HCT116 (cell line): ENCODE measurements around the gene CTTNBP2. TPM values are rescaled to one million over a fixed set of nuclear protein-coding genes. Genes with fewer than 3 reads are reported as not detected.

ENCODE experiments used
- ATAC-seq: fragments of 200-7000 bp; cut with Tn5 transposase; 2 replicates; pipeline ENCODE4 v1.9.1; 2020; ENCODE audit warnings: mild to moderate bottlenecking, moderate library complexity
- BruUV-seq: library from RNA; stranded (reverse); fragments of 400-500 nt; replicated peaks from 2 replicates; lab custom pipeline; 2021; lab: Mats Ljungman, UMichigan
- CTCF ChIA-PET: fragments of 300-600 bp; sonication (Branson Sonifier 250); formaldehyde crosslinking; loops from one replicate; lab custom pipeline; 2021; ENCODE audit warnings: antibody characterized with exemption; lab: Charles Lee
- POLR2A ChIA-PET: fragments of 300-600, 350-600 bp; sonication (Branson Sonifier 250); formaldehyde crosslinking; loops from one replicate; lab custom pipeline; 2021; ENCODE audit warnings: antibody characterized with exemption; lab: Charles Lee
- RAD21 ChIA-PET, 2 experiments: fragments of 300-600 bp; sonication (Branson Sonifier 250); formaldehyde crosslinking; loops; one replicate each; lab custom pipeline; 2023; ENCODE audit warnings: low total read pairs in 2 of 2; ENCODE audit not compliant: uncharacterized antibody in 2 of 2, unreplicated experiment in 2 of 2, low non-redundant PET in 1 of 2; lab: Charles Lee
- DNase-seq: peaks from one replicate; pipeline ENCODE4 v3.0.0-alpha.2; 2010; ENCODE audit warnings: low read depth, low spot score
- H2AFZ ChIP-seq: fragments of 200-600 bp; shearing (Covaris generic), sonication (generic); 2 replicates; pipeline ENCODE4 v1.6.1; 2017; ENCODE audit warnings: low read depth, mixed run types, mixed read lengths, antibody characterized with exemption, low read length; ENCODE audit not compliant: poor library complexity, severe bottlenecking
- H3K27ac ChIP-seq: 2 replicates; pipeline ENCODE4 v1.5.1; 2012; ENCODE audit warnings: low read depth, low read length
- H3K27me3 ChIP-seq: fragments of 200-600 bp; sonication (generic); 2 replicates; pipeline ENCODE4 v1.6.1; 2016; ENCODE audit warnings: mixed run types, low read length, mixed read lengths; ENCODE audit not compliant: insufficient read depth
- H3K36me3 ChIP-seq, 2 experiments: fragments of 200-500 bp in 1 of 2; fragments of 200-600 bp in 1 of 2; sonication (Bioruptor generic) in 1 of 2; sonication (generic) in 1 of 2; 2 replicates each; pipeline versions ENCODE4 v1.5.1 to v1.6.1; 2014 to 2016; ENCODE audit warnings: low read length in 2 of 2, inconsistent platforms in 1 of 2, mixed read lengths in 1 of 2, mixed run types in 1 of 2; ENCODE audit not compliant: insufficient read depth in 2 of 2, control insufficient read depth in 1 of 2
- H3K4me1 ChIP-seq, 2 experiments: fragments of 200-600 bp in 1 of 2; sonication (generic) in 1 of 2; 2 replicates each; pipeline versions ENCODE4 v1.5.1 to v1.6.1; 2012 to 2017; ENCODE audit warnings: low read length in 2 of 2, inconsistent platforms in 1 of 2, mild to moderate bottlenecking in 1 of 2, mixed read lengths in 1 of 2, mixed run types in 1 of 2, moderate library complexity in 1 of 2; ENCODE audit not compliant: insufficient read depth in 2 of 2, control insufficient read depth in 1 of 2
- H3K4me2 ChIP-seq: fragments of 200-600 bp; sonication (generic); 2 replicates; pipeline ENCODE4 v1.6.1; 2017; ENCODE audit warnings: mixed run types, low read length, mixed read lengths
- H3K4me3 ChIP-seq, 2 experiments: fragments of 200-600 bp in 1 of 2; sonication (generic) in 1 of 2; replicated peaks in 1 of 2; 2 replicates each; pipeline ENCODE4 v1.5.1; 2011 to 2016; ENCODE audit warnings: low read length in 2 of 2, control low read depth in 1 of 2, low read depth in 1 of 2, mild to moderate bottlenecking in 1 of 2, mixed read lengths in 1 of 2, mixed run types in 1 of 2
- H3K79me2 ChIP-seq: fragments of 200-600 bp; sonication (generic); 2 replicates; pipeline ENCODE4 v1.6.1; 2017; ENCODE audit warnings: mild to moderate bottlenecking, mixed run types, low read length, moderate library complexity, mixed read lengths; ENCODE audit not compliant: insufficient read depth
- H3K9ac ChIP-seq: fragments of 200-600 bp; sonication (generic); 2 replicates; pipeline ENCODE4 v1.6.1; 2016; ENCODE audit warnings: low read length, mixed read lengths
- H3K9me2 ChIP-seq: fragments of 200-600 bp; sonication (generic), shearing (Covaris generic); 2 replicates; pipeline ENCODE4 v1.6.1; 2017; ENCODE audit warnings: mixed run types, mild to moderate bottlenecking, moderate library complexity; ENCODE audit not compliant: insufficient read depth
- H3K9me3 ChIP-seq, 2 experiments: fragments of 200-500 bp in 1 of 2; fragments of 200-600 bp in 1 of 2; sonication (Bioruptor generic) in 1 of 2; sonication (generic) in 1 of 2; 2 replicates each; pipeline ENCODE4 v1.6.1; 2014 to 2017; ENCODE audit warnings: low read length in 2 of 2, mixed read lengths in 2 of 2, inconsistent platforms in 1 of 2, low read depth in 1 of 2, mild to moderate bottlenecking in 1 of 2, mixed run types in 1 of 2, moderate library complexity in 1 of 2; ENCODE audit not compliant: control insufficient read depth in 1 of 2, insufficient read depth in 1 of 2
- H4K20me1 ChIP-seq: fragments of 200-600 bp; sonication (generic), shearing (Covaris generic); 2 replicates; pipeline ENCODE4 v1.6.1; 2017; ENCODE audit warnings: mixed run types, mild to moderate bottlenecking, moderate library complexity; ENCODE audit not compliant: insufficient read depth
- EGR1 ChIP-seq: IDR thresholded peaks from 2 replicates; pipeline ENCODE4 v1.6.1; 2012; ENCODE audit warnings: low read depth
- EZH2phosphoT487 ChIP-seq: fragments of 200-600 bp; IDR thresholded peaks from 2 replicates; pipeline ENCODE4 v1.6.1; 2018; ENCODE audit warnings: antibody characterized with exemption, borderline replicate concordance
- FOSL1 ChIP-seq: IDR thresholded peaks from 2 replicates; pipeline ENCODE4 v1.6.1; 2012; ENCODE audit warnings: low read depth
- JUND ChIP-seq: IDR thresholded peaks from 2 replicates; pipeline ENCODE4 v1.6.1; 2012
- RAD21 ChIP-seq: IDR thresholded peaks from 2 replicates; pipeline ENCODE4 v1.6.1; 2012; ENCODE audit warnings: low read depth, mild to moderate bottlenecking
- SP1 ChIP-seq: IDR thresholded peaks from 2 replicates; pipeline ENCODE4 v1.6.1; 2012; ENCODE audit warnings: low read depth
- TCF7L2 ChIP-seq: IDR thresholded peaks from 2 replicates; pipeline ENCODE4 v1.7.0; 2011; ENCODE audit warnings: borderline replicate concordance, inconsistent platforms; ENCODE audit not compliant: insufficient read depth, insufficient read length; ENCODE audit errors: extremely low read depth
- YY1 ChIP-seq: IDR thresholded peaks from 2 replicates; pipeline ENCODE4 v1.6.1; 2011; ENCODE audit warnings: low read length, low read depth, moderate library complexity, mild to moderate bottlenecking; ENCODE audit not compliant: insufficient replicate concordance; ENCODE audit errors: extremely low read depth
- ZNF274 ChIP-seq: fragments of 200-500 bp; sonication (Bioruptor generic); IDR thresholded peaks from 2 replicates; pipeline ENCODE4 v1.6.1; 2014; ENCODE audit warnings: mild to moderate bottlenecking, low read depth, low read length, inconsistent platforms
- intact Hi-C: fragments of 100-400 bp; cut with micrococcal nuclease; formaldehyde crosslinking; loops from 2 replicates; pipeline ENCODE4 v1.10.0; 2022
- total RNA-seq: library from RNA; stranded (reverse); gene quantifications from one replicate; pipeline ENCODE4 v1.2.1, GENCODE V29; 2021; ENCODE audit not compliant: unreplicated experiment
- TF ChIP-seq, protein P1 (sequence below), 3 experiments: fragments of 200-600 bp in 1 of 3; sonication (generic) in 1 of 3; IDR thresholded peaks in 2 of 3; conservative IDR thresholded peaks in 1 of 3; 2 replicates each; pipeline ENCODE4 v1.5.1; 2012 to 2017; ENCODE audit warnings: low read depth in 2 of 3, low read length in 2 of 3, antibody characterized with exemption in 1 of 3, borderline replicate concordance in 1 of 3, control low read depth in 1 of 3, mild to moderate bottlenecking in 1 of 3, mixed read lengths in 1 of 3, mixed run types in 1 of 3, moderate library complexity in 1 of 3; ENCODE audit not compliant: insufficient read depth in 1 of 3
- TF ChIP-seq, protein P2 (sequence below): IDR thresholded peaks from 2 replicates; pipeline ENCODE4 v1.6.1; 2012
- TF ChIP-seq, protein P3 (sequence below): IDR thresholded peaks from 2 replicates; pipeline ENCODE4 v1.6.1; 2012
- TF ChIP-seq, protein P4 (sequence below): IDR thresholded peaks from 2 replicates; pipeline ENCODE4 v1.6.1; 2011; ENCODE audit warnings: mild to moderate bottlenecking, low read length, moderate library complexity; ENCODE audit not compliant: insufficient replicate concordance; ENCODE audit errors: extremely low read depth

CTTNBP2 gene
- total RNA-seq, 1 experiment from 2014 or later = 5.4 TPM

DNA sequence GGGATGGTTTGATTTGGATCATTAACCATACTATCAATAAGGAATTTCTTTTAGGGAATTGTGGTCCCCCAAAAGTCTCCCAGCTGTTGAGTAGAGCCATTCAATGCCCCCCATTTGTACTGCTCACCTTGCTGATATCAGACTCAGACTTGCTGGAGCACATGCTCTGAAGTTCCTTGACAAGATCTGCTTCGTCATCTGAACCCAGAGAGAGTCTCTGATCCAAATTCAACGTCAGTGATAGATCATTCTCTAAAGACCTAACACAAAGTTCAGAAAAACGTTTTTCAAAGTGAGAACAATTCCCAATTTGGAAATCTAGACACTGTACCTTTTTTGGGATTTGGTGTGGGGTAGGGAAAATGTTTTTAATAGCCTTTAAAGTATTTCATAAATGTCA is 153.9 kb downstream of the CTTNBP2 start:
- no peak for DNase-seq
- no peak for ATAC-seq
- H3K36me3 ChIP-seq = no peaks in the 10 kb centered on the region
- no peaks in the 10 kb centered on the region for H3K79me2 ChIP-seq
- no TSS peak for BruUV-seq
- no peaks in the 10 kb centered on the region for H3K9me3 ChIP-seq
- ChIA-PET POLR2A (no interaction called here), RAD21 (no interaction called here), CTCF (no interaction called here)
- H3K27ac ChIP-seq = no peak overlapping the region
- H3K4me1 ChIP-seq = no peaks in the 10 kb centered on the region
- TF ChIP-seq FOSL1 (no peak), YY1 (no peak), EGR1 (no peak), EZH2phosphoT487 (no peak), ZNF274 (no peak), JUND (no peak), SP1 (no peak), TCF7L2 (no peak), RAD21 (no peak)
- TF ChIP-seq, protein P1, sequence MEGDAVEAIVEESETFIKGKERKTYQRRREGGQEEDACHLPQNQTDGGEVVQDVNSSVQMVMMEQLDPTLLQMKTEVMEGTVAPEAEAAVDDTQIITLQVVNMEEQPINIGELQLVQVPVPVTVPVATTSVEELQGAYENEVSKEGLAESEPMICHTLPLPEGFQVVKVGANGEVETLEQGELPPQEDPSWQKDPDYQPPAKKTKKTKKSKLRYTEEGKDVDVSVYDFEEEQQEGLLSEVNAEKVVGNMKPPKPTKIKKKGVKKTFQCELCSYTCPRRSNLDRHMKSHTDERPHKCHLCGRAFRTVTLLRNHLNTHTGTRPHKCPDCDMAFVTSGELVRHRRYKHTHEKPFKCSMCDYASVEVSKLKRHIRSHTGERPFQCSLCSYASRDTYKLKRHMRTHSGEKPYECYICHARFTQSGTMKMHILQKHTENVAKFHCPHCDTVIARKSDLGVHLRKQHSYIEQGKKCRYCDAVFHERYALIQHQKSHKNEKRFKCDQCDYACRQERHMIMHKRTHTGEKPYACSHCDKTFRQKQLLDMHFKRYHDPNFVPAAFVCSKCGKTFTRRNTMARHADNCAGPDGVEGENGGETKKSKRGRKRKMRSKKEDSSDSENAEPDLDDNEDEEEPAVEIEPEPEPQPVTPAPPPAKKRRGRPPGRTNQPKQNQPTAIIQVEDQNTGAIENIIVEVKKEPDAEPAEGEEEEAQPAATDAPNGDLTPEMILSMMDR (IDR thresholded peaks at IDR 0.05 in 2 of 3, conservative IDR thresholded peaks at IDR 0.05 in 1 of 3; ENCODE audit: borderline replicate concordance in 1 of 3, insufficient read depth in 1 of 3, low read depth in 2 of 3, low read length in 2 of 3) = no peak
- TF ChIP-seq, protein P2, sequence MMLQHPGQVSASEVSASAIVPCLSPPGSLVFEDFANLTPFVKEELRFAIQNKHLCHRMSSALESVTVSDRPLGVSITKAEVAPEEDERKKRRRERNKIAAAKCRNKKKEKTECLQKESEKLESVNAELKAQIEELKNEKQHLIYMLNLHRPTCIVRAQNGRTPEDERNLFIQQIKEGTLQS = no peak
- TF ChIP-seq, protein P3, sequence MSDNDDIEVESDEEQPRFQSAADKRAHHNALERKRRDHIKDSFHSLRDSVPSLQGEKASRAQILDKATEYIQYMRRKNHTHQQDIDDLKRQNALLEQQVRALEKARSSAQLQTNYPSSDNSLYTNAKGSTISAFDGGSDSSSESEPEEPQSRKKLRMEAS = no peak
- TF ChIP-seq, protein P4, sequence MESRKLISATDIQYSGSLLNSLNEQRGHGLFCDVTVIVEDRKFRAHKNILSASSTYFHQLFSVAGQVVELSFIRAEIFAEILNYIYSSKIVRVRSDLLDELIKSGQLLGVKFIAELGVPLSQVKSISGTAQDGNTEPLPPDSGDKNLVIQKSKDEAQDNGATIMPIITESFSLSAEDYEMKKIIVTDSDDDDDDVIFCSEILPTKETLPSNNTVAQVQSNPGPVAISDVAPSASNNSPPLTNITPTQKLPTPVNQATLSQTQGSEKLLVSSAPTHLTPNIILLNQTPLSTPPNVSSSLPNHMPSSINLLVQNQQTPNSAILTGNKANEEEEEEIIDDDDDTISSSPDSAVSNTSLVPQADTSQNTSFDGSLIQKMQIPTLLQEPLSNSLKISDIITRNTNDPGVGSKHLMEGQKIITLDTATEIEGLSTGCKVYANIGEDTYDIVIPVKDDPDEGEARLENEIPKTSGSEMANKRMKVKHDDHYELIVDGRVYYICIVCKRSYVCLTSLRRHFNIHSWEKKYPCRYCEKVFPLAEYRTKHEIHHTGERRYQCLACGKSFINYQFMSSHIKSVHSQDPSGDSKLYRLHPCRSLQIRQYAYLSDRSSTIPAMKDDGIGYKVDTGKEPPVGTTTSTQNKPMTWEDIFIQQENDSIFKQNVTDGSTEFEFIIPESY = no peak
- intact Hi-C loops = loop anchor here (10.0 kb wide), 1 partner anchor 405 kb away; no protein-coding TSS in a partner anchor
- H3K9me2 ChIP-seq = no peaks in the 10 kb centered on the region
- H4K20me1 ChIP-seq = no peaks in the 10 kb centered on the region
- H3K4me3 ChIP-seq = no peak overlapping the region
- H3K9ac ChIP-seq = no peak overlapping the region
- no peaks in the 10 kb centered on the region for H3K27me3 ChIP-seq
- no peak overlapping the region for H2AFZ ChIP-seq
- H3K4me2 ChIP-seq = no peak overlapping the region
